ENCODE results near the gene SIL1.

DNA sequence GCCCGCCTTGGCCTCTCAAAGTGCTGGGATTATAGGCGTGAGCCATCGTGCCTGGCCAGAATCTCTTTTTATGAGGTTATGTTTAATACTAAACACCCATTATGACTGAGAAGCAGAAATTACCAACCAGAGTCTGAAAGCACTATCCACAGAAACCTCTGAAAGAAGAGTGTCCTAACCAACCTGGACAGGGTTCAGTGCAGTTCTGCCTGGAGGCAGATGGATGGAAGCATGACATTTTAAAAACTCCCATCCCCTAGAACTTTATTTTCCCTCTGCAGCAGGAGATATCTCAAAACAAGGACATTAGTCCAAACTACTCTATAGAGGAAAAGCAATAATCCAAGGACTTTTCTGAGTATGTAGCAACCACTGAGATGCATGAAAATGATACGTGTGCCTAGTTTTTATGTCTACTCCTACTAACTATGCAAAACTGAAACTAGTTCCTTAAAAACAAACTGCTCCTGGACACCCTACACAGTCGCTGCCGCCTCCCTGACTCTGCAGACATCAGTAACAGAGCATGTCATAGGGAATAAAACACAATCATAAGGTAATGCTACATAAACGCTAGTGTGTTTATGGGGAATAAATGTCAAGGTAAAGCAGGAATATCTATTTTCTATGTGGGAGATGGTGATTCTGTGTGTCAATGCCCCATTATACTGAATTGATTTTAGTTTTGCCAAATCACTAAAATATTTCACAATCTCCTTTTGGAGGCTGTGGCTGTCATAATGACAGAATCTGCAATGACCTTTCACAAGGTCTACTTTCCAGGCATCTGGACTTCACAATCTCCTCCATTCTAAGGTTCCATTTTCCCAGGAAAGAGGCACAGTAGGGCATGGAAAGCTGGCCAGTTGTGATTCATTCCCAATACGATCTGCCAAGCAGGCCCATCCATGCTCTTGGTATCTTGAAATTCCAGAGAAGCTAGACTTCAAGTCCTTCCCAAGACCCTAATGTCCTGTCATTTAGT lies 122.8 kb downstream of the SIL1 start:
- TF ChIP-seq POLR2A (IDR thresholded peaks at IDR 0.05; ENCODE audit: low read depth, low read length) (no peak), MAZ (IDR thresholded peaks at IDR 0.05; ENCODE audit: borderline replicate concordance, low read depth, low read length) (no peak), CEBPB (IDR thresholded peaks at IDR 0.05; ENCODE audit: low read depth, low read length) (peak; percentile 69; the same call in 1 of the 2 replicates), BHLHE40 (IDR thresholded peaks at IDR 0.05; ENCODE audit: low read depth, low read length) (no peak), MAFK (IDR thresholded peaks at IDR 0.05; ENCODE audit: low read depth, low read length) (no peak), FOS (IDR thresholded peaks at IDR 0.05; ENCODE audit: low read depth, low read length) (no peak), SMC3 (IDR thresholded peaks at IDR 0.05; ENCODE audit: low read depth, low read length) (no peak), RAD21 (IDR thresholded peaks at IDR 0.05; ENCODE audit: low read length) (no peak), CHD1 (IDR thresholded peaks at IDR 0.05; ENCODE audit: low read depth, low read length) (no peak)
- TF ChIP-seq, protein P1, sequence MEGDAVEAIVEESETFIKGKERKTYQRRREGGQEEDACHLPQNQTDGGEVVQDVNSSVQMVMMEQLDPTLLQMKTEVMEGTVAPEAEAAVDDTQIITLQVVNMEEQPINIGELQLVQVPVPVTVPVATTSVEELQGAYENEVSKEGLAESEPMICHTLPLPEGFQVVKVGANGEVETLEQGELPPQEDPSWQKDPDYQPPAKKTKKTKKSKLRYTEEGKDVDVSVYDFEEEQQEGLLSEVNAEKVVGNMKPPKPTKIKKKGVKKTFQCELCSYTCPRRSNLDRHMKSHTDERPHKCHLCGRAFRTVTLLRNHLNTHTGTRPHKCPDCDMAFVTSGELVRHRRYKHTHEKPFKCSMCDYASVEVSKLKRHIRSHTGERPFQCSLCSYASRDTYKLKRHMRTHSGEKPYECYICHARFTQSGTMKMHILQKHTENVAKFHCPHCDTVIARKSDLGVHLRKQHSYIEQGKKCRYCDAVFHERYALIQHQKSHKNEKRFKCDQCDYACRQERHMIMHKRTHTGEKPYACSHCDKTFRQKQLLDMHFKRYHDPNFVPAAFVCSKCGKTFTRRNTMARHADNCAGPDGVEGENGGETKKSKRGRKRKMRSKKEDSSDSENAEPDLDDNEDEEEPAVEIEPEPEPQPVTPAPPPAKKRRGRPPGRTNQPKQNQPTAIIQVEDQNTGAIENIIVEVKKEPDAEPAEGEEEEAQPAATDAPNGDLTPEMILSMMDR (conservative IDR thresholded peaks at IDR 0.05; ENCODE audit: low read depth, low read length): no peak
- TF ChIP-seq, protein P2, sequence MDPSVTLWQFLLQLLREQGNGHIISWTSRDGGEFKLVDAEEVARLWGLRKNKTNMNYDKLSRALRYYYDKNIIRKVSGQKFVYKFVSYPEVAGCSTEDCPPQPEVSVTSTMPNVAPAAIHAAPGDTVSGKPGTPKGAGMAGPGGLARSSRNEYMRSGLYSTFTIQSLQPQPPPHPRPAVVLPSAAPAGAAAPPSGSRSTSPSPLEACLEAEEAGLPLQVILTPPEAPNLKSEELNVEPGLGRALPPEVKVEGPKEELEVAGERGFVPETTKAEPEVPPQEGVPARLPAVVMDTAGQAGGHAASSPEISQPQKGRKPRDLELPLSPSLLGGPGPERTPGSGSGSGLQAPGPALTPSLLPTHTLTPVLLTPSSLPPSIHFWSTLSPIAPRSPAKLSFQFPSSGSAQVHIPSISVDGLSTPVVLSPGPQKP (IDR thresholded peaks at IDR 0.05; ENCODE audit: borderline replicate concordance, low read depth, low read length): no peak
